Testis (tissue), 2 donors: ENCODE measurements around the gene RHBDL1.

Experiments
- CTCF ChIP-seq, 3 experiments: fragments of 450-650 bp in 2 of 3; fragments of 200-600 bp in 1 of 3; sonication (generic) in 1 of 3; IDR thresholded peaks; one replicate each; pipeline ENCODE4 v1.5.1; 2016 to 2019; ENCODE audit warnings: antibody characterized with exemption in 3 of 3, mild to moderate bottlenecking in 2 of 3, moderate library complexity in 1 of 3
- POLR2A ChIP-seq: fragments of 450-650 bp; IDR thresholded peaks from one replicate; pipeline ENCODE4 v1.6.1; 2017; ENCODE audit warnings: antibody characterized with exemption, mild to moderate bottlenecking, moderate library complexity

- no peak for TF ChIP-seq CTCF (IDR thresholded peaks at IDR 0.05)
- TF ChIP-seq POLR2A, result no peak
These were observed 15.4 kb upstream of the RHBDL1 start for GRCh38 chr16:660132-660458.
